ENCODE data around the gene CAMK2G.

The CAMK2G gene

GRCh38 chr10:73812657-73813056, 61.7 kb downstream of the CAMK2G start:
- Histone ChIP-seq H3K4me2 (ENCODE audit: low read length) (no peak overlapping the region), H4K8ac (ENCODE audit: low read depth, low read length) (no peak overlapping the region), H3K9ac (ENCODE audit: low read length) (no peak overlapping the region), H2BK120ac (ENCODE audit: insufficient read depth, low read length, poor library complexity) (no peak overlapping the region), H4K12ac (ENCODE audit: low read depth, low read length) (no peak overlapping the region), H3K27ac (ENCODE audit: low read depth, low read length) (no peak overlapping the region), H3K4ac (ENCODE audit: low read depth, low read length) (no peak overlapping the region), H2AFZ (ENCODE audit: insufficient read depth, low read length, poor library complexity) (no peak overlapping the region), H2AK5ac (ENCODE audit: low read length) (no peak overlapping the region), H2BK12ac (ENCODE audit: low read length) (no peak overlapping the region), H3K79me2 (ENCODE audit: control insufficient read depth, insufficient read depth, low read length, poor library complexity) (peaks cover 3% of the 10 kb centered on the region), H4K91ac (ENCODE audit: low read depth, low read length) (no peak overlapping the region), H3K23ac (ENCODE audit: low read length) (no peak overlapping the region), H3K79me1 (ENCODE audit: low read length) (peaks cover 4% of the 10 kb centered on the region), H3K14ac (ENCODE audit: low read length) (no peak overlapping the region), H2BK5ac (ENCODE audit: low read depth, low read length, poor library complexity) (no peak overlapping the region), H3K4me1 (ENCODE audit: control insufficient read depth in 1 of 2, insufficient read depth in 2 of 2, low read length in 2 of 2) (peaks cover 3 to 7% of the 10 kb centered on the region in 2 experiments), H3K27me3 (ENCODE audit: insufficient read depth, low read length) (no peaks in the 10 kb centered on the region), H3K18ac (ENCODE audit: low read length) (no peak overlapping the region), H3K36me3 (ENCODE audit: control insufficient read depth in 1 of 2, insufficient read depth in 2 of 2, low read length in 2 of 2) (peaks cover 24 to 30% of the 10 kb centered on the region in 2 experiments), H3K4me3 (ENCODE audit: low read depth, low read length) (no peak overlapping the region), H3K9me3 (ENCODE audit: insufficient read depth, low read depth, low read length) (peaks cover under 1% of the 10 kb centered on the region)
- WGBS (ENCODE audit: extremely low coverage, insufficient coverage, insufficient read length) = no CpG with 5 or more reads among the region's 4 CpGs
- peak in 1 of 2 donors; percentile 30 for DNase-seq

DNA sequence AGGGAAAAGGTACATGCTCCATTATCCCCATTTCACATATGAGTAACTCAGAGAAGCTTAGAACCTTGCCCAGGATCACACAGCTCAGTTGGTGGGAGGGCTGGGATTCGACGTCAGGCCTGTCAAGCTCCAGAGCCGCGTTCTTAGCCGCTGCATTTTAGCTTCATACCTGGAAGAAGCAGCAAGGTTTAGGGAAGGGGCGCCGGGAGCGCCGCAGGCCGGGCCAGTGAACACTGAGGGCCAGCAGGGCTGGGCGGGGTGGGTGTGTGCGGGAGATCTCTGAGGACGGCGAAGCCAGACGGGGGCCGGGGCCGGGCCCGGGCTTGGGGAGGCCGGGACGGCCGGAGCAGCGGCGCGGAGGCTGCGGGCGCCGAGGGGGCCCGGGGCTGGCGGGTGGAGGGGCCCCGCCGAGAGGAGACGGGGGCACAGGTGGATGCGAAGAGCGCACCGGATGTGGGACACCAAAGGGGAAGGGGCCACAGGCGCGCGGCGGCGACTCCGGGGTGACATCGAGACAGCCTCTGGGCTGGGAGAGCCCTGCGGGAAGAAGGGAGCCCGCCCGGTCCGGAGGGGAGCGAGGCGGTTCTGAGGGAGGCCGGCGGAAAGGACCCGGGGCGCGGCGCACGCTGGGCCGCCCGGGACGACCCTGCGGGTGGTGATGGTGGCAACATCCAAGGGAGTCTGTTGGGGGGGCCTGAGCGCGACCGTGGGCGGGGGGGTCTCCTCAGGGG, 63.5 kb downstream of the CAMK2G start:
- H3K9ac ChIP-seq (ENCODE audit: low read length) = peak overlapping the region; percentile 32
- DNase-seq = peak; percentile 13 to 45
- H3K79me2 ChIP-seq (ENCODE audit: control insufficient read depth, insufficient read depth, low read length, poor library complexity) = peaks cover 3% of the 10 kb centered on the region
- peak overlapping the region; percentile 80 for H4K12ac ChIP-seq (ENCODE audit: low read depth, low read length)
- peak overlapping the region; percentile 17 for H3K4ac ChIP-seq (ENCODE audit: low read depth, low read length)
- H3K4me3 ChIP-seq (ENCODE audit: low read depth, low read length) = peak overlapping the region; percentile 75
- peak overlapping the region; percentile 83 for H3K4me2 ChIP-seq (ENCODE audit: low read length)
- no peak overlapping the region for H2BK12ac ChIP-seq (ENCODE audit: low read length)
- H2BK120ac ChIP-seq (ENCODE audit: insufficient read depth, low read length, poor library complexity) = no peak overlapping the region
- peak overlapping the region; percentile 56 for H2AFZ ChIP-seq (ENCODE audit: insufficient read depth, low read length, poor library complexity)
- H3K18ac ChIP-seq (ENCODE audit: low read length) = peak overlapping the region; percentile 64
- H2AK5ac ChIP-seq (ENCODE audit: low read length) = no peak overlapping the region
- peaks cover 32 to 38% of the 10 kb centered on the region in 2 experiments for H3K36me3 ChIP-seq (ENCODE audit: control insufficient read depth in 1 of 2, insufficient read depth in 2 of 2, low read length in 2 of 2)
- peaks cover 3% of the 10 kb centered on the region in 2 experiments for H3K4me1 ChIP-seq (ENCODE audit: control insufficient read depth in 1 of 2, insufficient read depth in 2 of 2, low read length in 2 of 2)
- H3K9me3 ChIP-seq (ENCODE audit: insufficient read depth, low read depth, low read length) = no peaks in the 10 kb centered on the region
- H4K91ac ChIP-seq (ENCODE audit: low read depth, low read length) = peak overlapping the region; percentile 65
- H4K8ac ChIP-seq (ENCODE audit: low read depth, low read length) = peak overlapping the region; percentile 64
- no peak overlapping the region for H3K23ac ChIP-seq (ENCODE audit: low read length)
- peak overlapping the region; percentile 26 for H2BK5ac ChIP-seq (ENCODE audit: low read depth, low read length, poor library complexity)
- no peaks in the 10 kb centered on the region for H3K27me3 ChIP-seq (ENCODE audit: insufficient read depth, low read length)
- WGBS (ENCODE audit: extremely low coverage, insufficient coverage, insufficient read length) = no CpG with 5 or more reads among the region's 63 CpGs
- H3K27ac ChIP-seq (ENCODE audit: low read depth, low read length) = no peak overlapping the region
- peaks cover 4% of the 10 kb centered on the region for H3K79me1 ChIP-seq (ENCODE audit: low read length)
- H3K14ac ChIP-seq (ENCODE audit: low read length) = peak overlapping the region; percentile 61

GRCh38 chr10:73810358-73810734, 64.0 kb downstream of the CAMK2G start:
- no peak overlapping the region for H3K18ac ChIP-seq (ENCODE audit: low read length)
- H3K14ac ChIP-seq (ENCODE audit: low read length) = no peak overlapping the region
- H3K4me1 ChIP-seq (ENCODE audit: control insufficient read depth in 1 of 2, insufficient read depth in 2 of 2, low read length in 2 of 2) = peaks cover 3% of the 10 kb centered on the region in 2 experiments
- H3K27ac ChIP-seq (ENCODE audit: low read depth, low read length) = no peak overlapping the region
- no peak overlapping the region for H3K4me3 ChIP-seq (ENCODE audit: low read depth, low read length)
- no peak for DNase-seq
- no peak overlapping the region for H2AK5ac ChIP-seq (ENCODE audit: low read length)
- H4K12ac ChIP-seq (ENCODE audit: low read depth, low read length) = no peak overlapping the region
- no peaks in the 10 kb centered on the region for H3K27me3 ChIP-seq (ENCODE audit: insufficient read depth, low read length)
- no peak overlapping the region for H4K8ac ChIP-seq (ENCODE audit: low read depth, low read length)
- WGBS (ENCODE audit: extremely low coverage, insufficient coverage, insufficient read length) = no CpG with 5 or more reads among the region's 7 CpGs
- no peak overlapping the region for H2BK5ac ChIP-seq (ENCODE audit: low read depth, low read length, poor library complexity)
- H2AFZ ChIP-seq (ENCODE audit: insufficient read depth, low read length, poor library complexity) = no peak overlapping the region
- no peak overlapping the region for H3K9ac ChIP-seq (ENCODE audit: low read length)
- peaks cover 3% of the 10 kb centered on the region for H3K79me2 ChIP-seq (ENCODE audit: control insufficient read depth, insufficient read depth, low read length, poor library complexity)
- no peak overlapping the region for H2BK120ac ChIP-seq (ENCODE audit: insufficient read depth, low read length, poor library complexity)
- peaks cover 37 to 43% of the 10 kb centered on the region in 2 experiments for H3K36me3 ChIP-seq (ENCODE audit: control insufficient read depth in 1 of 2, insufficient read depth in 2 of 2, low read length in 2 of 2)
- no peak overlapping the region for H4K91ac ChIP-seq (ENCODE audit: low read depth, low read length)
- no peak overlapping the region for H2BK12ac ChIP-seq (ENCODE audit: low read length)
- H3K4me2 ChIP-seq (ENCODE audit: low read length) = peak overlapping the region; percentile 83
- H3K79me1 ChIP-seq (ENCODE audit: low read length) = peaks cover 4% of the 10 kb centered on the region
- peaks cover 2% of the 10 kb centered on the region for H3K9me3 ChIP-seq (ENCODE audit: insufficient read depth, low read depth, low read length)
- H3K23ac ChIP-seq (ENCODE audit: low read length) = no peak overlapping the region
- H3K4ac ChIP-seq (ENCODE audit: low read depth, low read length) = no peak overlapping the region

- H3K9me3 ChIP-seq (ENCODE audit: insufficient read depth, low read depth, low read length) = peaks cover 2% of the 10 kb centered on the region
- H3K79me1 ChIP-seq (ENCODE audit: low read length) = peaks cover 4% of the 10 kb centered on the region
- no peak overlapping the region for H3K23ac ChIP-seq (ENCODE audit: low read length)
- DNase-seq = no peak
- H3K18ac ChIP-seq (ENCODE audit: low read length) = no peak overlapping the region
- H3K79me2 ChIP-seq (ENCODE audit: control insufficient read depth, insufficient read depth, low read length, poor library complexity) = peaks cover 3% of the 10 kb centered on the region
- H2BK12ac ChIP-seq (ENCODE audit: low read length) = no peak overlapping the region
- no peak overlapping the region for H4K12ac ChIP-seq (ENCODE audit: low read depth, low read length)
- no peak overlapping the region for H2AK5ac ChIP-seq (ENCODE audit: low read length)
- H3K4me1 ChIP-seq (ENCODE audit: control insufficient read depth in 1 of 2, insufficient read depth in 2 of 2, low read length in 2 of 2) = peaks cover 3% of the 10 kb centered on the region in 2 experiments
- H3K27ac ChIP-seq (ENCODE audit: low read depth, low read length) = no peak overlapping the region
- WGBS (ENCODE audit: extremely low coverage, insufficient coverage, insufficient read length) = no CpG with 5 or more reads among the region's 5 CpGs
- H3K36me3 ChIP-seq (ENCODE audit: control insufficient read depth in 1 of 2, insufficient read depth in 2 of 2, low read length in 2 of 2) = peaks cover 35 to 40% of the 10 kb centered on the region in 2 experiments
- no peak overlapping the region for H3K9ac ChIP-seq (ENCODE audit: low read length)
- H2BK120ac ChIP-seq (ENCODE audit: insufficient read depth, low read length, poor library complexity) = no peak overlapping the region
- no peak overlapping the region for H4K91ac ChIP-seq (ENCODE audit: low read depth, low read length)
- no peak overlapping the region for H3K4ac ChIP-seq (ENCODE audit: low read depth, low read length)
- no peak overlapping the region for H3K4me2 ChIP-seq (ENCODE audit: low read length)
- peak overlapping the region; percentile 27 for H2AFZ ChIP-seq (ENCODE audit: insufficient read depth, low read length, poor library complexity)
- no peak overlapping the region for H2BK5ac ChIP-seq (ENCODE audit: low read depth, low read length, poor library complexity)
- no peaks in the 10 kb centered on the region for H3K27me3 ChIP-seq (ENCODE audit: insufficient read depth, low read length)
- H4K8ac ChIP-seq (ENCODE audit: low read depth, low read length) = no peak overlapping the region
- no peak overlapping the region for H3K4me3 ChIP-seq (ENCODE audit: low read depth, low read length)
- no peak overlapping the region for H3K14ac ChIP-seq (ENCODE audit: low read length)
Measured at GRCh38 chr10:73809061-73809818, 65.1 kb downstream of the CAMK2G start.
